Peyer's patch (tissue), 4 donors: Measurements from ENCODE around the gene FIBP. TPM values are rescaled to one million over a fixed set of nuclear protein-coding genes. Genes with fewer than 3 reads are reported as not detected.

ENCODE experiments used
- DNase-seq, 3 donors: peaks; one replicate each; pipeline ENCODE4 v3.0.0-alpha.2; 2017 to 2019
- H3K27ac ChIP-seq, 4 donors: fragments of 200-600 bp; sonication (generic); one replicate each; pipeline ENCODE4 v1.5.1; 2016 to 2019
- H3K27me3 ChIP-seq, 2 donors: fragments of 200-600 bp; sonication (generic); one replicate each; pipeline ENCODE4 v1.5.1; 2019
- H3K36me3 ChIP-seq, 3 donors: fragments of 200-600 bp; sonication (generic); one replicate each; pipeline ENCODE4 v1.5.1; 2016 to 2019
- H3K4me1 ChIP-seq, 4 donors: fragments of 200-600 bp; sonication (generic); one replicate each; pipeline ENCODE4 v1.5.1; 2016 to 2019
- H3K4me3 ChIP-seq, 4 donors: fragments of 200-600 bp; sonication (generic); 1 replicate in 3 of 4; 2 replicates in 1 of 4; pipeline ENCODE4 v1.5.1; 2016 to 2019; ENCODE audit warnings: mild to moderate bottlenecking in 1 of 4
- H3K9me3 ChIP-seq, 4 donors: fragments of 200-600 bp; sonication (generic); one replicate each; pipeline ENCODE4 v1.5.1; 2016 to 2019; ENCODE audit warnings: mild to moderate bottlenecking in 1 of 4
- CTCF ChIP-seq, 6 experiments: fragments of 450-650 bp in 4 of 6; fragments of 200-600 bp in 2 of 6; sonication (generic) in 1 of 6; IDR thresholded peaks; one replicate each; pipeline ENCODE4 v1.5.1; 2017 to 2019; ENCODE audit warnings: antibody characterized with exemption in 6 of 6, mild to moderate bottlenecking in 3 of 6, moderate library complexity in 1 of 6
- POLR2A ChIP-seq, 2 donors: fragments of 450-650 bp; IDR thresholded peaks; one replicate each; pipeline ENCODE4 v1.5.1; 2017; ENCODE audit warnings: antibody characterized with exemption in 2 of 2, mild to moderate bottlenecking in 2 of 2, moderate library complexity in 2 of 2
- total RNA-seq, 4 donors: library from RNA; depleted of rRNA; stranded (reverse); fragments of >200 nt; gene quantifications; one replicate each; pipeline ENCODE4 v1.1.0, GENCODE V29; 2016

FIBP gene
- total RNA-seq, result 100 to 1,000 TPM; 100 to 173 (median 122) TPM

GRCh38 chr11:65888163-65888814 is at the start of gene FIBP:
Gene FIBP (minus strand): TSS chr11:65888471. CDS start chr11:65888418, 53 bp downstream.
- Histone ChIP-seq H3K27ac (peak within 1 kb of the TSS; percentile 89 to 99 (median 93)), H3K4me3 (peak within 1 kb of the TSS; percentile 63 to 83 (median 76)), H3K36me3 (peaks cover 0 to 18% (median 0%) of the 10 kb centered on the region in 3 donors), H3K4me1 (peaks cover 0 to 75% (median 34%) of the 10 kb centered on the region in 4 donors), H3K27me3 (no peaks in the 10 kb centered on the region), H3K9me3 (no peaks in the 10 kb centered on the region)
- peak; percentile 83 to 98 (median 96) for TF ChIP-seq CTCF (IDR thresholded peaks at IDR 0.05)
- TF ChIP-seq POLR2A (IDR thresholded peaks at IDR 0.05), result peak; percentile 85 to 90
- DNase-seq, result peak; percentile 96 to 99 (median 98)

- Histone ChIP-seq H3K4me3 (no peak overlapping the region), H3K36me3 (no peaks in the 10 kb centered on the region), H3K4me1 (no peaks in the 10 kb centered on the region), H3K27ac (no peak overlapping the region), H3K27me3 (no peaks in the 10 kb centered on the region), H3K9me3 (no peaks in the 10 kb centered on the region)
- no peak for DNase-seq
- no peak for TF ChIP-seq CTCF (IDR thresholded peaks at IDR 0.05)
- TF ChIP-seq POLR2A (IDR thresholded peaks at IDR 0.05), result no peak
Observed at GRCh38 chr11:65937766-65938165, 49.5 kb upstream of the FIBP start.

- no peaks in the 10 kb centered on the region for H3K9me3 ChIP-seq
- H3K4me3 ChIP-seq, result no peak overlapping the region
- H3K4me1 ChIP-seq, result no peaks in the 10 kb centered on the region
- no peaks in the 10 kb centered on the region for H3K36me3 ChIP-seq
- H3K27ac ChIP-seq, result no peak overlapping the region
- no peak for TF ChIP-seq POLR2A (IDR thresholded peaks at IDR 0.05)
- no peak for TF ChIP-seq CTCF (IDR thresholded peaks at IDR 0.05)
- no peaks in the 10 kb centered on the region for H3K27me3 ChIP-seq
- DNase-seq, result no peak
Observed at GRCh38 chr11:65934014-65934413, 45.7 kb upstream of the FIBP start.

GRCh38 chr11:65932558-65932919 is 44.3 kb upstream of the FIBP start:
- H3K9me3 ChIP-seq, result no peaks in the 10 kb centered on the region
- no peak for DNase-seq
- H3K36me3 ChIP-seq, result no peaks in the 10 kb centered on the region
- H3K4me1 ChIP-seq, result peaks cover 0 to 5% (median 3%) of the 10 kb centered on the region in 4 donors
- no peaks in the 10 kb centered on the region for H3K27me3 ChIP-seq
- H3K4me3 ChIP-seq, result no peak overlapping the region
- TF ChIP-seq CTCF (IDR thresholded peaks at IDR 0.05) (no peak), POLR2A (IDR thresholded peaks at IDR 0.05) (no peak)
- no peak overlapping the region for H3K27ac ChIP-seq

- TF ChIP-seq POLR2A (IDR thresholded peaks at IDR 0.05), result no peak
- TF ChIP-seq CTCF (IDR thresholded peaks at IDR 0.05), result no peak
Observed at GRCh38 chr11:65931773-65932557, 43.7 kb upstream of the FIBP start.

More at GRCh38 chr11:65931773-65932557, 43.7 kb upstream of the FIBP start:
- no peak for DNase-seq
- Histone ChIP-seq H3K36me3 (no peaks in the 10 kb centered on the region), H3K27ac (no peak overlapping the region), H3K27me3 (no peaks in the 10 kb centered on the region), H3K9me3 (no peaks in the 10 kb centered on the region), H3K4me3 (no peak overlapping the region), H3K4me1 (peaks cover 0 to 8% (median 3%) of the 10 kb centered on the region in 4 donors)
